K562 (cell line): ENCODE results near the gene GGCT. TPM values are rescaled to one million over a fixed set of nuclear protein-coding genes. Genes with fewer than 3 reads are reported as not detected.

Experiments
- ATAC-seq: fragments of 200-7000 bp; cut with Tn5 transposase; 3 replicates; pipeline ENCODE4 v1.9.1; 2020; ENCODE audit warnings: moderate library complexity
- BruUV-seq: library from RNA; stranded (reverse); fragments of 400-500 nt; replicated peaks from 2 replicates; lab custom pipeline; 2021; lab: Mats Ljungman, UMichigan
- CTCF ChIA-PET: fragments of 300-600 bp; formaldehyde crosslinking; extraction: SDS; loops from one replicate; lab custom pipeline; 2021; ENCODE audit warnings: low intra/inter-chr PET ratio; lab: Yijun Ruan, JAX
- POLR2A ChIA-PET: fragments of 300-600, 350-650 bp; sonication (Branson Sonifier 250); formaldehyde crosslinking; extraction: SDS; loops from one replicate; lab custom pipeline; 2021; ENCODE audit warnings: antibody characterized with exemption, inconsistent platforms; lab: Yijun Ruan, JAX
- DNase-seq, 4 experiments: peaks; one replicate each; pipeline versions ENCODE4 v3.0.0 to v3.0.0-alpha.2; 2011 to 2018; ENCODE audit warnings: low spot score in 3 of 4, mixed read lengths in 3 of 4; ENCODE audit errors: extremely low read depth in 1 of 4
- FAIRE-seq: peaks from 2 replicates; lab custom pipeline; 2011; peaks lifted over from hg19 to GRCh38; lab: Jason Lieb, UNC
- H2AFZ ChIP-seq: 2 replicates; pipeline ENCODE4 v1.6.0; 2011; ENCODE audit warnings: low read depth, low read length, control low read depth, inconsistent platforms
- H3K27ac ChIP-seq: fragments of 200-600 bp; 3 replicates; pipeline ENCODE4 v1.8.0; 2011; ENCODE audit warnings: low read depth, mild to moderate bottlenecking, control low read depth, inconsistent platforms, low read length, moderate library complexity, mixed read lengths; ENCODE audit errors: extremely low read depth
- H3K27me3 ChIP-seq, 2 experiments: fragments of 300-600 bp in 1 of 2; 2 replicates in 1 of 2; 3 replicates in 1 of 2; pipeline versions ENCODE4 v1.6.0 to v1.8.0; 2011; ENCODE audit warnings: inconsistent platforms in 2 of 2, low read length in 2 of 2, mild to moderate bottlenecking in 1 of 2, mixed read lengths in 1 of 2, moderate library complexity in 1 of 2; ENCODE audit not compliant: control insufficient read depth in 2 of 2, insufficient read depth in 2 of 2
- H3K36me3 ChIP-seq: fragments of 300-600 bp; 3 replicates; pipeline ENCODE4 v1.8.0; 2011; ENCODE audit warnings: mild to moderate bottlenecking, low read length, inconsistent platforms; ENCODE audit not compliant: control insufficient read depth, insufficient read depth
- H3K4me1 ChIP-seq, 2 experiments: fragments of 200-600 bp in 1 of 2; replicated peaks in 1 of 2; 2 replicates in 1 of 2; 3 replicates in 1 of 2; pipeline versions ENCODE4 v1.5.1 to v1.8.0; 2011; ENCODE audit warnings: inconsistent platforms in 2 of 2, low read length in 2 of 2, mild to moderate bottlenecking in 1 of 2, mixed read lengths in 1 of 2, moderate library complexity in 1 of 2; ENCODE audit not compliant: control insufficient read depth in 2 of 2, insufficient read depth in 2 of 2
- H3K4me2 ChIP-seq: 2 replicates; pipeline ENCODE4 v1.6.1; 2011; ENCODE audit warnings: low read length, control low read depth, inconsistent platforms, mixed read lengths; ENCODE audit not compliant: insufficient read depth
- H3K4me3 ChIP-seq: fragments of 200-600 bp; sonication (generic), shearing (Covaris generic); 2 replicates; pipeline ENCODE4 v1.5.1; 2016; ENCODE audit warnings: control low read depth, inconsistent platforms
- H3K79me2 ChIP-seq: fragments of 200-600 bp; 3 replicates; pipeline ENCODE4 v1.8.0; 2011; ENCODE audit warnings: low read length, inconsistent platforms; ENCODE audit not compliant: control insufficient read depth, insufficient read depth
- H3K9ac ChIP-seq, 2 experiments: 2 replicates each; pipeline versions ENCODE4 v1.6.0 to v1.6.1; 2011; ENCODE audit warnings: low read depth in 2 of 2, low read length in 2 of 2, control low read depth in 1 of 2, inconsistent platforms in 1 of 2, mild to moderate bottlenecking in 1 of 2, mixed read lengths in 1 of 2; ENCODE audit not compliant: insufficient read depth in 1 of 2
- H3K9me1 ChIP-seq: one replicate; pipeline ENCODE4 v1.6.0; 2011; ENCODE audit warnings: inconsistent platforms, mild to moderate bottlenecking, low read length, moderate library complexity; ENCODE audit not compliant: control insufficient read depth, insufficient read depth
- H3K9me3 ChIP-seq: replicated peaks from 2 replicates; pipeline ENCODE4 v1.5.1; 2011; ENCODE audit warnings: low read depth, low read length, inconsistent platforms; ENCODE audit not compliant: control insufficient read depth, insufficient read depth
- H4K20me1 ChIP-seq: replicated peaks from 2 replicates; pipeline ENCODE4 v1.6.1; 2011; ENCODE audit warnings: low read length, inconsistent platforms, mixed read lengths; ENCODE audit not compliant: control insufficient read depth, insufficient read depth
- ATF6 ChIP-seq: sonication (generic); formaldehyde crosslinking; IDR thresholded peaks from 2 replicates; pipeline ENCODE4 v1.4.0; 2020; ENCODE audit warnings: mild to moderate bottlenecking, missing genetic modification reagents
- EWSR1 ChIP-seq: fragments of 450-650 bp; IDR thresholded peaks from 2 replicates; pipeline ENCODE4 v1.6.1; 2018; ENCODE audit warnings: borderline replicate concordance, mild to moderate bottlenecking, low read depth, moderate library complexity; ENCODE audit not compliant: partially characterized antibody
- GABPB1 ChIP-seq: sonication (generic); formaldehyde crosslinking; IDR thresholded peaks from 2 replicates; pipeline ENCODE4 v1.8.0; 2022; ENCODE audit warnings: mild to moderate bottlenecking, missing genetic modification reagents
- HDAC8 ChIP-seq: fragments of 450-650 bp; IDR thresholded peaks from 2 replicates; pipeline ENCODE4 v1.6.1; 2016; ENCODE audit warnings: mild to moderate bottlenecking, missing genetic modification characterization, moderate library complexity, missing compliant biosample characterization
- MBD2 ChIP-seq: sonication (generic); IDR thresholded peaks from 2 replicates; pipeline ENCODE4 v1.6.1; 2016; ENCODE audit warnings: low read depth, borderline replicate concordance
- ZNF274 ChIP-seq: IDR thresholded peaks from 2 replicates; pipeline ENCODE4 v1.6.1; 2011; ENCODE audit warnings: low read depth, mild to moderate bottlenecking, low read length, moderate library complexity, borderline replicate concordance
- WGBS: fragments of 100-300 bp; shearing (Covaris generic); methylation state at CpG from one replicate; pipeline ENCODE4 v1.1.6; 2016; ENCODE audit warnings: low coverage, mixed read lengths; ENCODE audit not compliant: insufficient coverage; ENCODE audit errors: missing lambda C conversion rate; 5-methylcytosine and 5-hydroxymethylcytosine counted together
- in situ Hi-C: fragments of 300-500 bp; cut with MboI; formaldehyde crosslinking; loops from 4 replicates; pipeline ENCODE4 v1.15.0; 2018; ENCODE audit warnings: inconsistent platforms, mixed read lengths
- intact Hi-C: fragments of 100-400 bp; cut with micrococcal nuclease; formaldehyde crosslinking; loops from 2 replicates; pipeline ENCODE4 v1.14.2; 2022
- polyA plus RNA-seq, 8 experiments: library from polyadenylated mRNA; depleted of rRNA in 4 of 8; stranded (reverse) in 5 of 8; unstranded in 3 of 8; fragments of >200 nt; fragmentation: Nextera tagmentation in 2 of 8; fragmentation: Illumina TruSeq in 1 of 8; extraction: Ambion mirVana in 2 of 8; extraction: Trizol in 1 of 8; gene quantifications; 2 replicates each; pipeline versions ENCODE4 v1.2.1 to v1.2.3, GENCODE V29; 2011 to 2014; ENCODE audit warnings: inconsistent platforms in 1 of 8, missing spikeins in 1 of 8
- total RNA-seq, 7 experiments: library from RNA; depleted of rRNA in 6 of 7; stranded (reverse); fragments of >200 nt in 6 of 7; fragmentation: Illumina TruSeq in 2 of 7; extraction: Trizol in 2 of 7; gene quantifications; 2 replicates each; pipeline versions ENCODE4 v1.2.1 to v1.2.3, GENCODE V29; 2011 to 2021; ENCODE audit warnings: low replicate concordance in 1 of 7
- TF ChIP-seq, protein P1 (sequence below): fragments of 450-650 bp; IDR thresholded peaks from 2 replicates; pipeline ENCODE4 v1.6.1; 2016; ENCODE audit warnings: low read depth, mild to moderate bottlenecking, moderate library complexity

The GGCT gene
- total and polyA plus RNA-seq, 9 of the 15 experiments (the other 6 are each of a cell fraction or from before 2014, with no cell fraction given) = 79.0 to 349 (median 136) TPM

GRCh38 chr7:30471205-30471604 lies 33.4 kb downstream of the GGCT start:
- Histone ChIP-seq H3K36me3 (no peaks in the 10 kb centered on the region), H3K4me3 (no peak overlapping the region), H3K9me1 (no peaks in the 10 kb centered on the region), H3K27ac (no peak overlapping the region), H3K9me3 (no peaks in the 10 kb centered on the region), H3K4me1 (peaks cover 10 to 33% of the 10 kb centered on the region in 2 experiments; a peak in 4 of 5 replicates), H3K4me2 (no peak overlapping the region), H3K9ac (no peak overlapping the region), H3K27me3 (no peaks in the 10 kb centered on the region), H2AFZ (no peak overlapping the region), H3K79me2 (no peaks in the 10 kb centered on the region), H4K20me1 (peaks cover 4% of the 10 kb centered on the region; the same call in 1 of the 2 replicates)
- FAIRE-seq = no peak
- in situ Hi-C loops (no loop called here), intact Hi-C loops (no loop called here)
- no peak for TF ChIP-seq GABPB1 (CRISPR knock-in tag)
- no peak for TF ChIP-seq ATF6 (CRISPR knock-in tag)
- TF ChIP-seq HDAC8 = no peak
- TF ChIP-seq, protein P1, sequence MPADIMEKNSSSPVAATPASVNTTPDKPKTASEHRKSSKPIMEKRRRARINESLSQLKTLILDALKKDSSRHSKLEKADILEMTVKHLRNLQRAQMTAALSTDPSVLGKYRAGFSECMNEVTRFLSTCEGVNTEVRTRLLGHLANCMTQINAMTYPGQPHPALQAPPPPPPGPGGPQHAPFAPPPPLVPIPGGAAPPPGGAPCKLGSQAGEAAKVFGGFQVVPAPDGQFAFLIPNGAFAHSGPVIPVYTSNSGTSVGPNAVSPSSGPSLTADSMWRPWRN = no peak
- no peak for TF ChIP-seq MBD2
- no peak for TF ChIP-seq EWSR1
- TF ChIP-seq ZNF274 = no peak
- no TSS peak for BruUV-seq
- no peak for ATAC-seq
- 55% methylated on average over 2 of the region's 2 CpGs for WGBS
- no peak for DNase-seq
- POLR2A ChIA-PET = interaction anchor here (0.9 to 1.2 kb wide), 3 partner anchors 9 to 195 kb away, joined by 3 to 4 read pairs (median 3); no protein-coding TSS in a partner anchor
- CTCF ChIA-PET = interaction anchor here (2.5 kb wide), 1 partner anchor 93 kb away, joined by 9 read pairs; no protein-coding TSS in a partner anchor
